ENCODE results near the gene NUFIP2. TPM values are rescaled to one million over a fixed set of nuclear protein-coding genes. Genes with fewer than 3 reads are reported as not detected.

NUFIP2 gene
- total and polyA plus RNA-seq, 10 of the 15 experiments (the other 5 are each of a cell fraction or from before 2014, with no cell fraction given) = 3.7 to 32.3 (median 14.5) TPM

DNA sequence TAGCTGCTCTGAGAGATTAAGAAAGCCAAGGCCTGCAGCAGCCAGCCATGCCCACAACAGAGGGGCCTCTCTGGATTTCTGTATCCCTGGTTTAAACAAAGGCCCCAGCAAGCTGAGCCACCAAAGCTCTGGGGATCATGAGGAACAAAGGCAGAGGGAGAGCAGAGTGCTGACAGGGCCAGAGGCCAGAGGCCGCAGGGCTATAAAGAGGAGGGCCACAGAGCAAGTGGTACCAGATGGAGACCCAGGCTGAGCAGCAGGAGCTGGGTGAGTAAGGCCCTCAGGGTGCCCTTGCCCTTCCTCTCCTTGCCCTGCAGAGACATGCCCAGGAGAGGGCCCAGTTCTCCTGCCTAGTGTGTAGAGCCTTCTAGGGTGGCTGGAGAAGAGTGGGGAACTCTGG, 47.3 kb downstream of the NUFIP2 start, which contains the start of gene CRYBA1:
Gene CRYBA1, plus strand, starts transcription at position 232 of the 400 bp plus-strand sequence. Its CDS starts 5 bp downstream, at position 237.
- ChIA-PET CTCF (interaction anchor here (1.0 kb wide), 1 partner anchor 27 kb away, joined by 3 read pairs; no protein-coding TSS in a partner anchor), SMC1A (ENCODE audit: uncharacterized antibody, unreplicated experiment) (interaction anchor here (0.6 to 1.4 kb wide), 5 partner anchors 10 to 44 kb away, joined by 3 to 7 read pairs (median 3); no protein-coding TSS in a partner anchor), RAD21 (ENCODE audit: unreplicated experiment) (no interaction called here), POLR2A (no interaction called here)
- BruUV-seq (replicated peaks) = no TSS peak
- H3K9ac ChIP-seq (ENCODE audit: control insufficient read depth, insufficient read depth, low read length) = no peak within 1 kb of the TSS
- no peak within 1 kb of the TSS for H3K4me3 ChIP-seq
- H2AFZ ChIP-seq (ENCODE audit: control insufficient read depth, low read depth, low read length) = no peak within 1 kb of the TSS
- in situ Hi-C loops (cut with MboI) (no loop called here), intact Hi-C loops (cut with micrococcal nuclease; ENCODE audit: unreplicated experiment) (no loop called here)
- no peaks in the 10 kb centered on the region for H4K20me1 ChIP-seq (ENCODE audit: control insufficient read depth, insufficient read depth)
- no peak within 1 kb of the TSS for H3K4me2 ChIP-seq (ENCODE audit: control insufficient read depth, insufficient read depth)
- H3K79me2 ChIP-seq (ENCODE audit: control insufficient read depth, insufficient read depth, low read length) = no peaks in the 10 kb centered on the region
- no peak; the same call in 2 of the 3 replicates for ATAC-seq
- 79% methylated on average over 1 of the region's 1 CpG for WGBS (ENCODE audit: insufficient coverage, insufficient replicate concordance, low lambda C conversion rate, missing lambda C conversion rate)
- no peaks in the 10 kb centered on the region for H3K9me3 ChIP-seq (replicated peaks; ENCODE audit: control insufficient read depth, insufficient read depth, low read length)
- H3K27ac ChIP-seq (ENCODE audit: control insufficient read depth, insufficient read depth) = no peak within 1 kb of the TSS
- H3K27me3 ChIP-seq (replicated peaks in 1 of 2; ENCODE audit: control insufficient read depth in 2 of 2, insufficient read depth in 2 of 2, low read length in 1 of 2) = no peaks in the 10 kb centered on the region
- DNase-seq (ENCODE audit: low read depth, low spot score) = no peak
- H3K36me3 ChIP-seq (ENCODE audit: control insufficient read depth in 2 of 2, insufficient read depth in 2 of 2, low read length in 1 of 2) = no peaks in the 10 kb centered on the region
- FAIRE-seq = no peak
- TF ChIP-seq SMARCA5 (IDR thresholded peaks at IDR 0.05) (no peak), MYB (IDR thresholded peaks at IDR 0.05; ENCODE audit: borderline replicate concordance, low read depth, low read length) (no peak), YY1 (IDR thresholded peaks at IDR 0.05; ENCODE audit: low read depth, low read length) (no peak), MTA3 (IDR thresholded peaks at IDR 0.05; ENCODE audit: borderline replicate concordance, low read length) (no peak), GABPA (IDR thresholded peaks at IDR 0.05; ENCODE audit: low read depth) (no peak), CBX5 (IDR thresholded peaks at IDR 0.05; ENCODE audit: low read depth) (no peak), TCF12 (IDR thresholded peaks at IDR 0.05; ENCODE audit: low read depth, low read length) (no peak), PML (IDR thresholded peaks at IDR 0.05; ENCODE audit: low read length) (no peak), ZNF622 (IDR thresholded peaks at IDR 0.05) (no peak), ZSCAN29 (IDR thresholded peaks at IDR 0.05) (no peak), KAT2A (conservative IDR thresholded peaks at IDR 0.05; ENCODE audit: control insufficient read depth, low read depth, low read length) (no peak), WRNIP1 (IDR thresholded peaks at IDR 0.05; ENCODE audit: borderline replicate concordance, low read depth, low read length) (no peak), SREBF2 (IDR thresholded peaks at IDR 0.05; ENCODE audit: low read length) (no peak), ETV6 (conservative IDR thresholded peaks at IDR 0.05 in 1 of 2, IDR thresholded peaks at IDR 0.05 in 1 of 2; ENCODE audit: borderline replicate concordance in 1 of 2, low read depth in 1 of 2) (no peak), CEBPB (IDR thresholded peaks at IDR 0.05; ENCODE audit: borderline replicate concordance in 1 of 2, low read depth in 2 of 2, low read length in 2 of 2) (no peak)
- TF ChIP-seq, protein P1, sequence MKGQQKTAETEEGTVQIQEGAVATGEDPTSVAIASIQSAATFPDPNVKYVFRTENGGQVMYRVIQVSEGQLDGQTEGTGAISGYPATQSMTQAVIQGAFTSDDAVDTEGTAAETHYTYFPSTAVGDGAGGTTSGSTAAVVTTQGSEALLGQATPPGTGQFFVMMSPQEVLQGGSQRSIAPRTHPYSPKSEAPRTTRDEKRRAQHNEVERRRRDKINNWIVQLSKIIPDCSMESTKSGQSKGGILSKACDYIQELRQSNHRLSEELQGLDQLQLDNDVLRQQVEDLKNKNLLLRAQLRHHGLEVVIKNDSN (IDR thresholded peaks at IDR 0.05; ENCODE audit: borderline replicate concordance, extremely low read length, insufficient read depth, low read depth, low read length) = no peak
- TF ChIP-seq, protein P2, sequence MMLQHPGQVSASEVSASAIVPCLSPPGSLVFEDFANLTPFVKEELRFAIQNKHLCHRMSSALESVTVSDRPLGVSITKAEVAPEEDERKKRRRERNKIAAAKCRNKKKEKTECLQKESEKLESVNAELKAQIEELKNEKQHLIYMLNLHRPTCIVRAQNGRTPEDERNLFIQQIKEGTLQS (IDR thresholded peaks at IDR 0.05; ENCODE audit: borderline replicate concordance, extremely low read depth, low read depth, low read length) = no peak
- TF ChIP-seq, protein P3, sequence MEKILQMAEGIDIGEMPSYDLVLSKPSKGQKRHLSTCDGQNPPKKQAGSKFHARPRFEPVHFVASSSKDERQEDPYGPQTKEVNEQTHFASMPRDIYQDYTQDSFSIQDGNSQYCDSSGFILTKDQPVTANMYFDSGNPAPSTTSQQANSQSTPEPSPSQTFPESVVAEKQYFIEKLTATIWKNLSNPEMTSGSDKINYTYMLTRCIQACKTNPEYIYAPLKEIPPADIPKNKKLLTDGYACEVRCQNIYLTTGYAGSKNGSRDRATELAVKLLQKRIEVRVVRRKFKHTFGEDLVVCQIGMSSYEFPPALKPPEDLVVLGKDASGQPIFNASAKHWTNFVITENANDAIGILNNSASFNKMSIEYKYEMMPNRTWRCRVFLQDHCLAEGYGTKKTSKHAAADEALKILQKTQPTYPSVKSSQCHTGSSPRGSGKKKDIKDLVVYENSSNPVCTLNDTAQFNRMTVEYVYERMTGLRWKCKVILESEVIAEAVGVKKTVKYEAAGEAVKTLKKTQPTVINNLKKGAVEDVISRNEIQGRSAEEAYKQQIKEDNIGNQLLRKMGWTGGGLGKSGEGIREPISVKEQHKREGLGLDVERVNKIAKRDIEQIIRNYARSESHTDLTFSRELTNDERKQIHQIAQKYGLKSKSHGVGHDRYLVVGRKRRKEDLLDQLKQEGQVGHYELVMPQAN (conservative IDR thresholded peaks at IDR 0.05) = no peak
- TF ChIP-seq, protein P4, sequence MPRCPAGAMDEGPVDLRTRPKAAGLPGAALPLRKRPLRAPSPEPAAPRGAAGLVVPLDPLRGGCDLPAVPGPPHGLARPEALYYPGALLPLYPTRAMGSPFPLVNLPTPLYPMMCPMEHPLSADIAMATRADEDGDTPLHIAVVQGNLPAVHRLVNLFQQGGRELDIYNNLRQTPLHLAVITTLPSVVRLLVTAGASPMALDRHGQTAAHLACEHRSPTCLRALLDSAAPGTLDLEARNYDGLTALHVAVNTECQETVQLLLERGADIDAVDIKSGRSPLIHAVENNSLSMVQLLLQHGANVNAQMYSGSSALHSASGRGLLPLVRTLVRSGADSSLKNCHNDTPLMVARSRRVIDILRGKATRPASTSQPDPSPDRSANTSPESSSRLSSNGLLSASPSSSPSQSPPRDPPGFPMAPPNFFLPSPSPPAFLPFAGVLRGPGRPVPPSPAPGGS (IDR thresholded peaks at IDR 0.05; ENCODE audit: borderline replicate concordance, insufficient read depth, low read depth, low read length, poor library complexity, severe bottlenecking) = no peak
- no peaks in the 10 kb centered on the region for H3K4me1 ChIP-seq (ENCODE audit: control insufficient read depth, insufficient read depth, low read length)
